SK-N-SH treated with all-trans-retinoic acid at 6 μM for 48 hours (cell line): ENCODE results near the gene CMIP.

Experiments used
- ATAC-seq: fragments of 200-7000 bp; cut with Tn5 transposase; 3 replicates; pipeline ENCODE4 v1.9.1; 2020; ENCODE audit warnings: mild to moderate bottlenecking, moderate library complexity
- ARNTL ChIP-seq: fragments of 450-650 bp; formaldehyde crosslinking; IDR thresholded peaks from 2 replicates; pipeline ENCODE4 v1.5.0; 2020; ENCODE audit warnings: low read depth, mild to moderate bottlenecking, moderate library complexity, borderline replicate concordance
- BACH2 ChIP-seq: fragments of 250-450 bp; sonication (Bioruptor Pico); IDR thresholded peaks from 2 replicates; pipeline ENCODE4 v1.9.0; 2021; ENCODE audit warnings: mild to moderate bottlenecking, borderline replicate concordance
- CSDC2 ChIP-seq: fragments of 250-450 bp; sonication (Bioruptor Pico); IDR thresholded peaks from 2 replicates; pipeline ENCODE4 v1.5.0; 2020; ENCODE audit warnings: mild to moderate bottlenecking, moderate library complexity
- CSRNP3 ChIP-seq: fragments of 250-450 bp; sonication (Bioruptor Pico); IDR thresholded peaks from 2 replicates; pipeline ENCODE4 v1.5.1; 2021; ENCODE audit warnings: mild to moderate bottlenecking, moderate library complexity
- ESRRG ChIP-seq: fragments of 250-450 bp; sonication (Bioruptor Pico); IDR thresholded peaks from 2 replicates; pipeline ENCODE4 v1.6.1; 2021; ENCODE audit warnings: mild to moderate bottlenecking
- GLIS3 ChIP-seq: fragments of 250-450 bp; sonication (Bioruptor Pico); IDR thresholded peaks from 2 replicates; pipeline ENCODE4 v1.5.0; 2020; ENCODE audit warnings: mild to moderate bottlenecking, moderate library complexity
- ISL1 ChIP-seq: fragments of 250-450 bp; sonication (Bioruptor Pico); IDR thresholded peaks from 2 replicates; pipeline ENCODE4 v2.1.2; 2022; ENCODE audit warnings: mild to moderate bottlenecking, moderate library complexity
- PATZ1 ChIP-seq: fragments of 250-450 bp; sonication (Bioruptor Pico); IDR thresholded peaks from 2 replicates; pipeline ENCODE4 v1.8.0; 2020; ENCODE audit warnings: mild to moderate bottlenecking, moderate library complexity, borderline replicate concordance
- POU6F1 ChIP-seq: fragments of 250-450 bp; sonication (Bioruptor Pico); IDR thresholded peaks from 2 replicates; pipeline ENCODE4 v1.8.0; 2021; ENCODE audit warnings: low read depth, mild to moderate bottlenecking, moderate library complexity, borderline replicate concordance
- PPARA ChIP-seq: fragments of 250-450 bp; sonication (Bioruptor Pico); IDR thresholded peaks from 2 replicates; pipeline ENCODE4 v1.5.0; 2020; ENCODE audit warnings: mild to moderate bottlenecking, borderline replicate concordance
- RARB ChIP-seq: fragments of 250-450 bp; sonication (Bioruptor Pico); IDR thresholded peaks from 2 replicates; pipeline ENCODE4 v1.8.0; 2021; ENCODE audit warnings: mild to moderate bottlenecking, moderate library complexity
- TCF4 ChIP-seq: fragments of 250-450 bp; sonication (Bioruptor Pico); IDR thresholded peaks from 2 replicates; pipeline ENCODE4 v1.8.0; 2021; ENCODE audit warnings: mild to moderate bottlenecking, moderate library complexity, borderline replicate concordance
- TOX ChIP-seq: fragments of 250-450 bp; sonication (Bioruptor Pico); IDR thresholded peaks from 2 replicates; pipeline ENCODE4 v1.8.0; 2021; ENCODE audit warnings: mild to moderate bottlenecking, moderate library complexity, borderline replicate concordance
- TSHZ2 ChIP-seq: fragments of 250-450 bp; sonication (Bioruptor Pico); IDR thresholded peaks from 2 replicates; pipeline ENCODE4 v1.5.0; 2020; ENCODE audit warnings: mild to moderate bottlenecking, moderate library complexity
- ZFP3 ChIP-seq: fragments of 250-450 bp; sonication (Bioruptor Pico); IDR thresholded peaks from 2 replicates; pipeline ENCODE4 v1.5.0; 2020; ENCODE audit warnings: mild to moderate bottlenecking, moderate library complexity
- ZFP30 ChIP-seq: fragments of 450-650 bp; formaldehyde crosslinking; IDR thresholded peaks from 2 replicates; pipeline ENCODE4 v1.5.0; 2022; ENCODE audit warnings: mild to moderate bottlenecking, moderate library complexity
- ZNF565 ChIP-seq: fragments of 450-650 bp; formaldehyde crosslinking; conservative IDR thresholded peaks from 2 replicates; pipeline ENCODE4 v1.5.0; 2020; ENCODE audit warnings: low read depth, mild to moderate bottlenecking, moderate library complexity
- ZNF70 ChIP-seq: fragments of 450-650 bp; formaldehyde crosslinking; IDR thresholded peaks from 2 replicates; pipeline ENCODE4 v1.5.0; 2020; ENCODE audit warnings: mild to moderate bottlenecking, moderate library complexity
- ZNF8 ChIP-seq: fragments of 450-650 bp; formaldehyde crosslinking; IDR thresholded peaks from 2 replicates; pipeline ENCODE4 v1.5.0; 2020; ENCODE audit warnings: mild to moderate bottlenecking, moderate library complexity

CMIP gene

GRCh38 chr16:81614171-81614570 lies 169.6 kb downstream of the CMIP start:
- no peak for TF ChIP-seq TSHZ2 (CRISPR knock-in tag)
- TF ChIP-seq CSDC2 (CRISPR knock-in tag) = no peak
- TF ChIP-seq POU6F1 (CRISPR knock-in tag) = no peak
- TF ChIP-seq ZNF565 (CRISPR knock-in tag) = no peak
- TF ChIP-seq TCF4 (CRISPR knock-in tag) = no peak
- no peak for TF ChIP-seq GLIS3 (CRISPR knock-in tag)
- TF ChIP-seq ZNF8 (CRISPR knock-in tag) = no peak
- TF ChIP-seq ESRRG = no peak
- TF ChIP-seq ARNTL (CRISPR knock-in tag) = no peak
- TF ChIP-seq BACH2 (CRISPR knock-in tag) = no peak
- TF ChIP-seq ZFP3 (CRISPR knock-in tag) = no peak
- TF ChIP-seq CSRNP3 (CRISPR knock-in tag) = no peak
- no peak for TF ChIP-seq ZFP30
- TF ChIP-seq ZNF70 (CRISPR knock-in tag) = no peak
- no peak for TF ChIP-seq RARB (CRISPR knock-in tag)
- no peak for ATAC-seq

- TF ChIP-seq ZNF565 (CRISPR knock-in tag) = no peak
- no peak for TF ChIP-seq POU6F1 (CRISPR knock-in tag)
- no peak for TF ChIP-seq TOX (CRISPR knock-in tag)
- no peak for TF ChIP-seq ZFP3 (CRISPR knock-in tag)
- TF ChIP-seq GLIS3 (CRISPR knock-in tag) = no peak
- no peak for TF ChIP-seq PPARA (CRISPR knock-in tag)
- no peak for TF ChIP-seq ISL1 (CRISPR knock-in tag)
- TF ChIP-seq CSRNP3 (CRISPR knock-in tag) = no peak
- TF ChIP-seq PATZ1 (CRISPR knock-in tag) = no peak
- no peak for TF ChIP-seq ZFP30
- TF ChIP-seq ZNF70 (CRISPR knock-in tag) = no peak
- no peak for ATAC-seq
These were observed 170.2 kb downstream of the CMIP start for GRCh38 chr16:81614654-81615359.
